ENCODE results near the gene ARHGAP24. TPM values are rescaled to one million over a fixed set of nuclear protein-coding genes. Genes with fewer than 3 reads are reported as not detected.

ARHGAP24 gene
- polyA plus RNA-seq, 2 of the 4 experiments (the other 2 are of a cell fraction), result 1.7 to 12.1 TPM

DNA sequence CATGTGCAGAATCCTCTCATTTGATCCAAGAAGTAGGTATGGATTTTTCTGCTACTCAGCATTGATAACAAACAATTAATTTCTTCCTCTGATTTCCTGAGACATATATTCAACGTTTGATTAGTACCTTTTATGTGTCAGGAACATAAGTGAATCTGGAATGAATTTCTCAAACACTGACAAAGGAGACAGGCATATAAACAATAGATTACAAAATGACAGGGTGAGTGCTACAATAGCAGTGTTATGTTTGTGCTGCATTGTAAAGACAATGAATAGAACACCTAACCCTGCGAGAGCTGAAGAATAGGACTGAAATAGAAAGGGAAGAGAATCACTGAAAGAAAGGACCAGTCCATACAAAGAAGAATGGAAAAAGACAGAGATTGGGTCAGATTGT, 52.9 kb downstream of the ARHGAP24 start:
- DNase-seq (ENCODE audit: low read depth in 1 of 2, low spot score in 1 of 2) (no peak), ATAC-seq (no peak), FAIRE-seq (no peak)
- Histone ChIP-seq H3K4me3 (no peak overlapping the region), H3K27ac (no peak overlapping the region), H3K4me2 (no peak overlapping the region), H3K4me1 (no peaks in the 10 kb centered on the region), H3K9me3 (no peaks in the 10 kb centered on the region)
- ChIA-PET CTCF (interaction anchor here (0.6 kb wide), 1 partner anchor 58 kb away, joined by 3 read pairs; no protein-coding TSS in a partner anchor), POLR2A (no interaction called here)
- no peak for TF ChIP-seq EP300 (IDR thresholded peaks at IDR 0.05)
- TF ChIP-seq JUNB (IDR thresholded peaks at IDR 0.05), result no peak
- TF ChIP-seq, protein P1, sequence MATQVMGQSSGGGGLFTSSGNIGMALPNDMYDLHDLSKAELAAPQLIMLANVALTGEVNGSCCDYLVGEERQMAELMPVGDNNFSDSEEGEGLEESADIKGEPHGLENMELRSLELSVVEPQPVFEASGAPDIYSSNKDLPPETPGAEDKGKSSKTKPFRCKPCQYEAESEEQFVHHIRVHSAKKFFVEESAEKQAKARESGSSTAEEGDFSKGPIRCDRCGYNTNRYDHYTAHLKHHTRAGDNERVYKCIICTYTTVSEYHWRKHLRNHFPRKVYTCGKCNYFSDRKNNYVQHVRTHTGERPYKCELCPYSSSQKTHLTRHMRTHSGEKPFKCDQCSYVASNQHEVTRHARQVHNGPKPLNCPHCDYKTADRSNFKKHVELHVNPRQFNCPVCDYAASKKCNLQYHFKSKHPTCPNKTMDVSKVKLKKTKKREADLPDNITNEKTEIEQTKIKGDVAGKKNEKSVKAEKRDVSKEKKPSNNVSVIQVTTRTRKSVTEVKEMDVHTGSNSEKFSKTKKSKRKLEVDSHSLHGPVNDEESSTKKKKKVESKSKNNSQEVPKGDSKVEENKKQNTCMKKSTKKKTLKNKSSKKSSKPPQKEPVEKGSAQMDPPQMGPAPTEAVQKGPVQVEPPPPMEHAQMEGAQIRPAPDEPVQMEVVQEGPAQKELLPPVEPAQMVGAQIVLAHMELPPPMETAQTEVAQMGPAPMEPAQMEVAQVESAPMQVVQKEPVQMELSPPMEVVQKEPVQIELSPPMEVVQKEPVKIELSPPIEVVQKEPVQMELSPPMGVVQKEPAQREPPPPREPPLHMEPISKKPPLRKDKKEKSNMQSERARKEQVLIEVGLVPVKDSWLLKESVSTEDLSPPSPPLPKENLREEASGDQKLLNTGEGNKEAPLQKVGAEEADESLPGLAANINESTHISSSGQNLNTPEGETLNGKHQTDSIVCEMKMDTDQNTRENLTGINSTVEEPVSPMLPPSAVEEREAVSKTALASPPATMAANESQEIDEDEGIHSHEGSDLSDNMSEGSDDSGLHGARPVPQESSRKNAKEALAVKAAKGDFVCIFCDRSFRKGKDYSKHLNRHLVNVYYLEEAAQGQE (IDR thresholded peaks at IDR 0.05), result no peak
- no peak for TF ChIP-seq ESRRA (IDR thresholded peaks at IDR 0.05; ENCODE audit: borderline replicate concordance, low read length)
- TF ChIP-seq, protein P2, sequence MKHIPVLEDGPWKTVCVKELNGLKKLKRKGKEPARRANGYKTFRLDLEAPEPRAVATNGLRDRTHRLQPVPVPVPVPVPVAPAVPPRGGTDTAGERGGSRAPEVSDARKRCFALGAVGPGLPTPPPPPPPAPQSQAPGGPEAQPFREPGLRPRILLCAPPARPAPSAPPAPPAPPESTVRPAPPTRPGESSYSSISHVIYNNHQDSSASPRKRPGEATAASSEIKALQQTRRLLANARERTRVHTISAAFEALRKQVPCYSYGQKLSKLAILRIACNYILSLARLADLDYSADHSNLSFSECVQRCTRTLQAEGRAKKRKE (CRISPR knock-in tag; IDR thresholded peaks at IDR 0.05; ENCODE audit: low read depth), result no peak
- TF ChIP-seq TP53 (CRISPR knock-in tag; IDR thresholded peaks at IDR 0.05), result no peak
- TF ChIP-seq FOXS1 (CRISPR knock-in tag; IDR thresholded peaks at IDR 0.05), result no peak
- TF ChIP-seq CBX8 (IDR thresholded peaks at IDR 0.05), result no peak
- TF ChIP-seq, protein P3, sequence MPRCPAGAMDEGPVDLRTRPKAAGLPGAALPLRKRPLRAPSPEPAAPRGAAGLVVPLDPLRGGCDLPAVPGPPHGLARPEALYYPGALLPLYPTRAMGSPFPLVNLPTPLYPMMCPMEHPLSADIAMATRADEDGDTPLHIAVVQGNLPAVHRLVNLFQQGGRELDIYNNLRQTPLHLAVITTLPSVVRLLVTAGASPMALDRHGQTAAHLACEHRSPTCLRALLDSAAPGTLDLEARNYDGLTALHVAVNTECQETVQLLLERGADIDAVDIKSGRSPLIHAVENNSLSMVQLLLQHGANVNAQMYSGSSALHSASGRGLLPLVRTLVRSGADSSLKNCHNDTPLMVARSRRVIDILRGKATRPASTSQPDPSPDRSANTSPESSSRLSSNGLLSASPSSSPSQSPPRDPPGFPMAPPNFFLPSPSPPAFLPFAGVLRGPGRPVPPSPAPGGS (IDR thresholded peaks at IDR 0.05), result no peak
- no peak for TF ChIP-seq NR3C1 (IDR thresholded peaks at IDR 0.05)
- TF ChIP-seq CHD4 (IDR thresholded peaks at IDR 0.05; ENCODE audit: borderline replicate concordance), result no peak
- TF ChIP-seq, protein P4, sequence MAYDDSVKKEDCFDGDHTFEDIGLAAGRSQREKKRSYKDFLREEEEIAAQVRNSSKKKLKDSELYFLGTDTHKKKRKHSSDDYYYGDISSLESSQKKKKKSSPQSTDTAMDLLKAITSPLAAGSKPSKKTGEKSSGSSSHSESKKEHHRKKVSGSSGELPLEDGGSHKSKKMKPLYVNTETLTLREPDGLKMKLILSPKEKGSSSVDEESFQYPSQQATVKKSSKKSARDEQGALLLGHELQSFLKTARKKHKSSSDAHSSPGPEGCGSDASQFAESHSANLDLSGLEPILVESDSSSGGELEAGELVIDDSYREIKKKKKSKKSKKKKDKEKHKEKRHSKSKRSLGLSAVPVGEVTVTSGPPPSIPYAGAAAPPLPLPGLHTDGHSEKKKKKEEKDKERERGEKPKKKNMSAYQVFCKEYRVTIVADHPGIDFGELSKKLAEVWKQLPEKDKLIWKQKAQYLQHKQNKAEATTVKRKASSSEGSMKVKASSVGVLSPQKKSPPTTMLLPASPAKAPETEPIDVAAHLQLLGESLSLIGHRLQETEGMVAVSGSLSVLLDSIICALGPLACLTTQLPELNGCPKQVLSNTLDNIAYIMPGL (CRISPR knock-in tag; IDR thresholded peaks at IDR 0.05; ENCODE audit: borderline replicate concordance), result no peak
- TF ChIP-seq GATA3 (IDR thresholded peaks at IDR 0.05; ENCODE audit: borderline replicate concordance), result no peak
- TF ChIP-seq EHMT2 (IDR thresholded peaks at IDR 0.05; ENCODE audit: low read depth), result no peak
- no peak for TF ChIP-seq SREBF2 (IDR thresholded peaks at IDR 0.05)
- TF ChIP-seq RARB (CRISPR knock-in tag; IDR thresholded peaks at IDR 0.05), result no peak
- no peak for TF ChIP-seq HOXB13 (CRISPR knock-in tag; IDR thresholded peaks at IDR 0.05; ENCODE audit: low read depth)
- no peak for TF ChIP-seq ZNF302 (CRISPR knock-in tag; IDR thresholded peaks at IDR 0.05)
- TF ChIP-seq MAZ (IDR thresholded peaks at IDR 0.05; ENCODE audit: borderline replicate concordance, low read depth, low read length), result no peak
- 56% methylated on average over 2 of the region's 2 CpGs for WGBS (ENCODE audit: missing lambda C conversion rate)

DNA sequence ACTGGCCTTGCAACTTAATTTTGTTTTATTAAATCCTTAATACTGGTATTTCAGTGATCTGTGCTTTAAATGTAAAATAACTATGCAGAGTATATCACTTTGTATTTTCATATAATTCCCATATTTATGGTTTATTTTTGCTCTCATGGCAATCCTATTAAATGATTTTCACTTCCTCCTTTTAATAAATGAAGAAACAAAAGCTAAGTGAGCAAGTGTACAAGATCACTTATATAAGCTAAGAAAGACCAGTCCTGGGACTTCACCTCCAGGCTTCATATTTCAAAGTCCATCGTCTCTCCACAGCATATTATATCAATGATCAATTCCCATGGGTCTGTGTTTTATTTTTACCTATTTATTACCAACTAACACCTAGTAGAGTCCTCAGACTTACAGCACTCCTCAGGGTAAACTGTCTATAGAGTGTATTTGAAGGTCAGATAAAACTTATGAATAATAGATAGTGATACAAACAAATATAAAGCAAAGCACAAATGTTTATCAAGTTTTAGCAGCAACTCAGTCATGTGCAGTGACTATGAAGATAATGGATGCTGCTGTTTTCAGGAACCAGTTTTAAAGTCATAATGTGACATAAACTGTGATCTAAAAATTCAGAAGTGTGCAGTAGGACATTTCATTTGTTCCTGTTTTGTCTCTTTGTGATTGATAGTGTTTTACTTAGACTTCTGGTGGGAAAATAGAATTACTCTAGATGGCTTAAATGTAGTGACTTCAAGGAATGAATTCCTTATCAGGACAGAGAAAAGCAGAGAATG, 56.8 kb downstream of the ARHGAP24 start:
- DNase-seq (ENCODE audit: low read depth in 1 of 2, low spot score in 1 of 2) (no peak), ATAC-seq (no peak), FAIRE-seq (no peak)
- Histone ChIP-seq H3K27ac (no peak overlapping the region), H3K4me2 (no peak overlapping the region), H3K9me3 (no peaks in the 10 kb centered on the region), H3K4me1 (no peaks in the 10 kb centered on the region), H3K4me3 (no peak overlapping the region)
- 93% methylated on average over 1 of the region's 1 CpG for WGBS (ENCODE audit: missing lambda C conversion rate)
- ChIA-PET POLR2A (no interaction called here), CTCF (no interaction called here)
- TF ChIP-seq RFX5 (IDR thresholded peaks at IDR 0.05), result no peak
- no peak for TF ChIP-seq SMC3 (IDR thresholded peaks at IDR 0.05)
- TF ChIP-seq, protein P5, sequence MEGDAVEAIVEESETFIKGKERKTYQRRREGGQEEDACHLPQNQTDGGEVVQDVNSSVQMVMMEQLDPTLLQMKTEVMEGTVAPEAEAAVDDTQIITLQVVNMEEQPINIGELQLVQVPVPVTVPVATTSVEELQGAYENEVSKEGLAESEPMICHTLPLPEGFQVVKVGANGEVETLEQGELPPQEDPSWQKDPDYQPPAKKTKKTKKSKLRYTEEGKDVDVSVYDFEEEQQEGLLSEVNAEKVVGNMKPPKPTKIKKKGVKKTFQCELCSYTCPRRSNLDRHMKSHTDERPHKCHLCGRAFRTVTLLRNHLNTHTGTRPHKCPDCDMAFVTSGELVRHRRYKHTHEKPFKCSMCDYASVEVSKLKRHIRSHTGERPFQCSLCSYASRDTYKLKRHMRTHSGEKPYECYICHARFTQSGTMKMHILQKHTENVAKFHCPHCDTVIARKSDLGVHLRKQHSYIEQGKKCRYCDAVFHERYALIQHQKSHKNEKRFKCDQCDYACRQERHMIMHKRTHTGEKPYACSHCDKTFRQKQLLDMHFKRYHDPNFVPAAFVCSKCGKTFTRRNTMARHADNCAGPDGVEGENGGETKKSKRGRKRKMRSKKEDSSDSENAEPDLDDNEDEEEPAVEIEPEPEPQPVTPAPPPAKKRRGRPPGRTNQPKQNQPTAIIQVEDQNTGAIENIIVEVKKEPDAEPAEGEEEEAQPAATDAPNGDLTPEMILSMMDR (IDR thresholded peaks at IDR 0.05), result no peak
- TF ChIP-seq KDM5A (IDR thresholded peaks at IDR 0.05), result no peak
- TF ChIP-seq FOSB (CRISPR knock-in tag; IDR thresholded peaks at IDR 0.05), result no peak
- no peak for TF ChIP-seq HEYL (CRISPR knock-in tag; IDR thresholded peaks at IDR 0.05)
- no peak for TF ChIP-seq ZNF302 (CRISPR knock-in tag; IDR thresholded peaks at IDR 0.05)
- TF ChIP-seq RCOR1 (IDR thresholded peaks at IDR 0.05; ENCODE audit: low read depth, low read length), result no peak
- no peak for TF ChIP-seq EHF (CRISPR knock-in tag; IDR thresholded peaks at IDR 0.05)
- TF ChIP-seq ZC3H11A (IDR thresholded peaks at IDR 0.05), result no peak

Measured in A549 (cell line).